GM19397 (cell line): Measurements from ENCODE around the gene TLR9.
A peak's percentile ranks its signal among the peaks of the same experiment; 100 is the strongest.

Source experiments
- ATAC-seq: cut with Tn5 transposase; IDR thresholded peaks from one replicate; pipeline ENCODE4 v1.9.1; 2021; ENCODE audit warnings: mild to moderate bottlenecking, moderate library complexity; ENCODE audit not compliant: unreplicated experiment

Gene TLR9

DNA sequence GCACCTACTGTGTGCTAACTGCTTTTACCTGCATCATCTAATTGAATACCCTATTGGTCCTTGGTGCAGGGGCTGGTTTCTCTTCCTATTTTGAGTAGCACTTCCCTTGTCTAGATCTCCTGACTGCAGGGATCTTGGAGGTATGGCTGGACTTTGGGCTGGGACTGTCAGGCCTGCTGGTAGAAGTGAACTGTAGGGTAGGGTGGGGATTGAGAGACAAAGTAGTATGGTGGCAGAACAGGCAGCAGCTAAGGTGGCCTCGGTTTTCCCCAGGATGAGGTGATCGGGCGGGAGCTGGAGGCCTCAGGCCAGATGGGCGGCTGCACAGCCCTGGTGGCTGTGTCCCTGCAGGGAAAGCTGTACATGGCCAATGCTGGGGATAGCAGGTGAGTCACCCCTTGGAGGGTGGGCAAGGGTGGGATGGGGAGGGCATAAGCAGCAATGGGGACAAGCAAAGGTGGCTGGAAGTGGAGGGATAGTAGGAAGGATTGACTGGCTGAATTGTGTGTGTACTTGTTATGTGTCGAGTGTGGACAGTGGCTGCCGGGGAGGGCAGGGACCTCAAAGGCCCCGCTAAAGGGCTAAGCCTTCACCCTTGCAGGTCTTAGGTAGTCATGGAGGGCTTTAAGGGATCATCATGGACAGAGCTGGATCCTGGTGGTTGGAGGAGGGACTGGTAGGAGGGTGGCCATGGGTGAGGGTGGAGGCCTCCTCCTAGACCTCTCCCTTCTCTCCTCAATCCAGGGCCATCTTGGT, 22.1 kb upstream of the TLR9 start:
- ATAC-seq, result no peak

DNA sequence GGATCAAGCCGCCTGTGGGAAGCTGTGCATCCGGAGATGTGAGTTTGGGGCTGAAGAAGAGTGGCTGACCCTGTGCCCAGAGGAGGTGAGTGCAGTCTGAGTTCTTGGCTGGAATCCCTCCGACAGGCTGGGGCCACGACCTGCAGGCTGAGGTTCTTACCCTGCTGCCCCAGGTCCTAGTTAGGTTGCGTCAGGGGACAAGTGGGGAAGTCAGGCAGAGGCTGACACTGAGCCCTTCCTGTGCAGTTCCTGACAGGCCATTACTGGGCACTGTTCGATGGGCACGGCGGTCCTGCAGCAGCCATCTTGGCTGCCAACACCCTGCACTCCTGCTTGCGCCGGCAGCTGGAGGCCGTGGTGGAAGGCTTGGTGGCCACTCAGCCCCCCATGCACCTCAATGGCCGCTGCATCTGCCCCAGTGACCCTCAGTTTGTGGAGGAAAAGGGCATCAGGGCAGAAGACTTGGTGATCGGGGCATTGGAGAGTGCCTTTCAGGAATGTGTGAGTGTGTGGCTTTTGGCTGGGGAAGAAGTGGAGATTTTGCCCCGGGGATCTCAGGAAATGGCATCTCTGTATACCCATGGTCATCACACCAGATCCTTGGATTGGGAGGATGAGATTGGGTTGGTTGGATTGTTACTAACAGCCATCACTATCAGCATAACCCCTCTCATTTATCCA, 21.4 kb upstream of the TLR9 start:
- ATAC-seq, result no peak

GRCh38 chr3:52246264-52246620, 20.8 kb upstream of the TLR9 start:
- no peak for ATAC-seq

- ATAC-seq, result no peak
Measured at GRCh38 chr3:52245322-52246263, 20.1 kb upstream of the TLR9 start, which contains the start of gene PPM1M. Gene PPM1M, plus strand, starts transcription at chr3:52245759. Its CDS starts 66 bp downstream, at chr3:52245825.

- ATAC-seq, result no peak
Measured at GRCh38 chr3:52243791-52244628, 18.6 kb upstream of the TLR9 start.

- no peak for ATAC-seq
Measured at GRCh38 chr3:52242039-52242438, 16.6 kb upstream of the TLR9 start.

- no peak for ATAC-seq
Measured at GRCh38 chr3:52240886-52241370, 15.5 kb upstream of the TLR9 start.

- ATAC-seq, result no peak
Measured at GRCh38 chr3:52240059-52240885, 14.8 kb upstream of the TLR9 start.

GRCh38 chr3:52238761-52239701, 13.6 kb upstream of the TLR9 start, which contains the start of gene TWF2:
Gene TWF2, minus strand, starts transcription at chr3:52239158. Its CDS starts 142 bp downstream, at chr3:52239016.
- peak; percentile 79 for ATAC-seq

DNA sequence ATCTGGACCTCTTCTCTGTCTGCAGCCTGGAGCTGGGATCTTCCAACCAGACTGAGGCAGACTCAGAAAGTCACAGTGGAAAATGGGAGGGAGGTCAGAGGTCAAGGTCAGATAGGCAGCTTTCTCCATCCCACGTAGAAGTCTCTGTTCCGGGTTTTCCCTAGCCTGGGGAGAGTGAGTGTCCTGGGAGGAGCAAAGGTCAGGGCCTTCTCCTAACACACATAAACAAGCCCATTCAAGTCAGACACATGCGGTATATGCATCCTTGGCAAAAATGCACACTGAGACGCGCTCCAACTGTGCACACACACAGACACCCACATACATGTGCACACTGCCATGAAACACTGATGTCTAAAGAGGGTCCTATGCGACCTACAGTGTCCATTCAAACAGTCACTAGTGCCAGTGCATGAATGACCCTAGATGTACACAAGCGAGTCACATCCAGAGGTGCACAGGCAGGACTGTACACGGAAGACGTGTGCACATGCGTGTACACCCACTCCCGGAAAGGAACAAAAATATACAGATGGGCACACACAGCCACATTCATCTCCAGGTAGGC, 12.8 kb upstream of the TLR9 start:
- no peak for ATAC-seq

- ATAC-seq, result no peak
Measured at GRCh38 chr3:52237657-52238172, 12.3 kb upstream of the TLR9 start.

- no peak for ATAC-seq
Measured at GRCh38 chr3:52237006-52237656, 11.7 kb upstream of the TLR9 start.

- ATAC-seq, result no peak
Measured at GRCh38 chr3:52236424-52236886, 11.0 kb upstream of the TLR9 start.

DNA sequence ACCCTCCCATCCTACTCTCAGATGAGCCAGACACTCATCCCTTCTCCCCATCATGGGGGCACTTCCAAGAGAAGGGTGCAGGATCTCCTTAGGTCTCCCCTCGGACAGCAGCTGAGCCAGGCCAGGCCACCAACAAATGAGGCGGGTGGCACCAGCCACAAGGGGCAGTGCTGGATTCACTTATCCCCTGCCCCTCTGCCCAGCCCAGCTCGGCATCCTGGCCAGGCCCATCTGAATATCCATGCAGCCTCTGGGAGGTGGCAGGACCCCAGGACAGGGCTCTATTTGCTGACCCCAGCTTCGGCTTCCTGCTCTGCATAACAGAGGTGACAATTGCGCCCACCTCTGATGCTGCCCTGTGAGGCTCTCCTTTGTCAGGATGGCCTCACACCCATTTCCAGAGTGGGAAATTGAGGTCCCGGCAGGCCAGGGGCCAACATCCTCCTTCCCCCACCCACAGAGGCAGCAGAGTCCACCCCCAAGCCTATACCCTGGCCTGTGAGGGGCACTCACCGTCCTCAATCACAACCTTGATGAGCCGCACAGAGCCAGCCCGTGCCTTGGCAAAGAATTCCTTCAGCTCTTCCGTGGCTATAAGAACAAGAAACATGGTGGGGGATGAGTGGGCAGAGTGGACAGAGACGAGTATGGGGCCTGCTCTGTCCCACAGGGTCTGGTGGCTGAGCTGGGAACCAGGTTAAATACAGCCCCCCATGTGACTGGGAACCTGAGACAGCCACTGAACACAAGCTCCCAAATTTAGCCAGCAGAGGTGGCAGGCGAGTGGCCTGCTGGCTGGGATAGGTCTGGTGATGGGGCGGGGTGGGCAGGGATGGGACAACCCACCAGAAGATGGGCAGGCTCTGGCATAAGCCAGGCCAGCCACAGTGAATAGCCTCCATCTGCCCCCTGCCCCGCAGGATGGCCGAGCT, 9.3 kb upstream of the TLR9 start:
- ATAC-seq, result no peak

DNA sequence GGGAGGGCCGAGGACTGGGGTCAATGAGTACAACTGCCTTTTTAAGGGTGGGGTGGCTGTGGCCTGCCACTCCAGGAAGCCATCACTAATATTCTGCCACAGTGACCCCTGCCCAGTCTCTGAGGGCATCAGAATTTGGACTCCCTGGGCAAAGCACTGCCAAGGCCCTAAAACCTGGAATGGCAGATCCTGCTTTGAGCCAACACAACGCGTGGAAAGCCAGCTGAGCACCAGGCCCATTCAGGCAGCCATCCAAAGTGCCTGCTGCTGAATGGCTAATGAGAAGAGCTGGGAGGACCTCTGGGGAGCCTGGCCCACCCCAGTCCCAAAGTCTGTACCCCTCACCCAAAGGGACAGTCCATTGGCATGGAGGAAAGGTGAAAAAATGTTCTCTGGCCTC, 8.5 kb upstream of the TLR9 start:
- no peak for ATAC-seq

DNA sequence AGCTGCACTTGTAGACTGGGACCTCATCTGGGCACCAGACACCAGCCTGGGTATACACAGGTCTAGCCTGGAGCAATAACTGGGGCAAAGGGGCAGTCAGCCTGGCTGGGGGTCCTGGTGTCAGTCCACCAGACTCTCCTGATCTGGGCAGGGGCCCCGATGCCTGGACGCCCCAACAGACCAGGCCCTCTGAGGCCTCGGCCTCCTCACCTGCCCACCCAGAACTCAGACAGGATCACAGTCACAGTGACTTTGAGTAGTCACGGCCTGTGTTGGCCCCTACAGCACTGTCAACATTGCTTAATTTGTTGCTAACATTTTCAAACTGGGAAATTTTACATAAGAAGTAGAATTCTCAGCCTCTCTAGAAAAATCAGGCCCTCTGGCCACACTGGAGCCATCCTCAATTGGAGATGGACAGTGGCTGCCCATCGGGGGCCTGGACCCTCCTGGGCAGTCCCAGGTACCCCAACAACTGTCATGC, 7.7 kb upstream of the TLR9 start:
- no peak for ATAC-seq
